Body of pancreas (tissue), 4 donors: ENCODE results near the gene CTBP1. TPM values are rescaled to one million over a fixed set of nuclear protein-coding genes. Genes with fewer than 3 reads are reported as not detected.

Experiments used
- ATAC-seq: fragments of 150-250 bp; one replicate; pipeline ENCODE4 v1.9.1; 2016
- DNase-seq, 4 donors: peaks; one replicate each; pipeline ENCODE4 v3.0.0-alpha.2; 2019
- H3K27ac ChIP-seq, 4 donors: fragments of 200-600 bp; sonication (generic); 1 replicate in 3 of 4; 2 replicates in 1 of 4; pipeline versions ENCODE4 v1.5.1 to v1.6.1; 2016 to 2019; ENCODE audit warnings: mild to moderate bottlenecking in 1 of 4, mixed read lengths in 1 of 4, moderate library complexity in 1 of 4
- H3K27me3 ChIP-seq, 2 donors: fragments of 200-600 bp; sonication (generic); one replicate each; pipeline ENCODE4 v1.6.0; 2016; ENCODE audit warnings: mild to moderate bottlenecking in 1 of 2
- H3K36me3 ChIP-seq, 2 donors: fragments of 200-600 bp; sonication (generic); replicated peaks in 1 of 2; 2 replicates each; pipeline ENCODE4 v1.5.1; 2016; ENCODE audit warnings: low read depth in 2 of 2; ENCODE audit not compliant: insufficient read depth in 1 of 2
- H3K4me1 ChIP-seq: fragments of 200-600 bp; sonication (generic); one replicate; pipeline ENCODE4 v1.6.0; 2016
- H3K4me3 ChIP-seq, 2 donors: fragments of 200-600 bp; sonication (generic); 1 replicate in 1 of 2; 2 replicates in 1 of 2; pipeline ENCODE4 v1.5.1; 2016 to 2019
- H3K9me3 ChIP-seq, 3 donors: fragments of 200-600 bp; sonication (generic); 1 replicate in 2 of 3; 2 replicates in 1 of 3; pipeline ENCODE4 v1.5.1; 2016
- POLR2A ChIP-seq, 3 donors: fragments of 450-650 bp; IDR thresholded peaks; one replicate each; pipeline ENCODE4 v1.6.1; 2016; ENCODE audit warnings: antibody characterized with exemption in 3 of 3, mild to moderate bottlenecking in 2 of 3
- WGBS, 2 donors: methylation state at CpG; one replicate each; pipeline ENCODE4 v1.1.5; 2017; 5-methylcytosine and 5-hydroxymethylcytosine counted together
- intact Hi-C: fragments of 100-400 bp; cut with DNase I; formaldehyde crosslinking; loops from one replicate; pipeline ENCODE4 v1.15.1; 2023
- total RNA-seq, 2 donors: library from RNA; depleted of rRNA; stranded (reverse); fragments of >200 nt; gene quantifications; one replicate each; pipeline ENCODE4 v1.1.0, GENCODE V29; 2016
- TF ChIP-seq, protein P1 (sequence below), 7 experiments: fragments of 450-650 bp in 4 of 7; fragments of 200-600 bp in 3 of 7; sonication (generic) in 3 of 7; IDR thresholded peaks; one replicate each; pipeline ENCODE4 v1.5.1; 2016 to 2019; ENCODE audit warnings: antibody characterized with exemption in 7 of 7

Gene CTBP1
- total RNA-seq, 2 donors from 2014 or later = 148 to 458 TPM

DNA sequence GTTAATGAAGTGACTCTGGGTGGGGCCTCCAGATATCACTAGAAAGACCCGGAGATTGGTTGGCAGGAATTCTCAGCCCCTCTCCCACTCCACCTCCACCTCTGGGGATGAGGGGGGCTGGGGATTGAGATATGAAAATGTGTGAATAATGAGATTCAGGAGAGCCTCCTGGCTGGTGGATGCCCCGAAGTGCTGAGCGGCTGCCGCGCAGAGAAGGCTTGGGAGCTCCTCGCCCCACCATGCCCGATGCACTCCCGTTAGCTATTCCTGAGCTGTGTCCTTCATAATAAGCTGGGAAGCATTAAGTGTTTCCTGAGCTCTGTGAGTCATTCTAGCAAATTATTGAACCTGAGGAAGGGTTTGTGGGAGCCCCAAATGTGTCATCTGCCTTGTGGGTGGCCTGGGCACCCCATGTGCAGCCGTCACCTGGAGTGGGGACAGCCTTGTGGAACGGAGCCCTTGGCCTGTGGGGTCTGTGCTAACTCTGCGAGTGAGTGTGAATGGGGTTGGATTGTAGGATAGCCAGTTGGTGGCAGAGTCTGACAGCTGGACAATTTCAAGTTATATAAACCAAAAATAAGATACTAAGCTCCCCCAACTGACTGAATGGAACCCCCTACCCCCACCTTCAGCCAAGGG, 36.3 kb upstream of the CTBP1 start:
- 75 to 87% methylated on average over 11 of the region's 11 CpGs for WGBS, 2 donors
- H3K4me3 ChIP-seq = no peak overlapping the region
- no peak overlapping the region for H3K27ac ChIP-seq
- intact Hi-C loops = no loop called here
- no peak for TF ChIP-seq POLR2A (IDR thresholded peaks at IDR 0.05)
- TF ChIP-seq, protein P1, sequence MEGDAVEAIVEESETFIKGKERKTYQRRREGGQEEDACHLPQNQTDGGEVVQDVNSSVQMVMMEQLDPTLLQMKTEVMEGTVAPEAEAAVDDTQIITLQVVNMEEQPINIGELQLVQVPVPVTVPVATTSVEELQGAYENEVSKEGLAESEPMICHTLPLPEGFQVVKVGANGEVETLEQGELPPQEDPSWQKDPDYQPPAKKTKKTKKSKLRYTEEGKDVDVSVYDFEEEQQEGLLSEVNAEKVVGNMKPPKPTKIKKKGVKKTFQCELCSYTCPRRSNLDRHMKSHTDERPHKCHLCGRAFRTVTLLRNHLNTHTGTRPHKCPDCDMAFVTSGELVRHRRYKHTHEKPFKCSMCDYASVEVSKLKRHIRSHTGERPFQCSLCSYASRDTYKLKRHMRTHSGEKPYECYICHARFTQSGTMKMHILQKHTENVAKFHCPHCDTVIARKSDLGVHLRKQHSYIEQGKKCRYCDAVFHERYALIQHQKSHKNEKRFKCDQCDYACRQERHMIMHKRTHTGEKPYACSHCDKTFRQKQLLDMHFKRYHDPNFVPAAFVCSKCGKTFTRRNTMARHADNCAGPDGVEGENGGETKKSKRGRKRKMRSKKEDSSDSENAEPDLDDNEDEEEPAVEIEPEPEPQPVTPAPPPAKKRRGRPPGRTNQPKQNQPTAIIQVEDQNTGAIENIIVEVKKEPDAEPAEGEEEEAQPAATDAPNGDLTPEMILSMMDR (IDR thresholded peaks at IDR 0.05) = no peak
- ATAC-seq = no peak
- peaks cover 3% of the 10 kb centered on the region for H3K4me1 ChIP-seq
- H3K9me3 ChIP-seq = no peaks in the 10 kb centered on the region
- no peaks in the 10 kb centered on the region for H3K36me3 ChIP-seq
- DNase-seq = no peak
- no peaks in the 10 kb centered on the region for H3K27me3 ChIP-seq

DNA sequence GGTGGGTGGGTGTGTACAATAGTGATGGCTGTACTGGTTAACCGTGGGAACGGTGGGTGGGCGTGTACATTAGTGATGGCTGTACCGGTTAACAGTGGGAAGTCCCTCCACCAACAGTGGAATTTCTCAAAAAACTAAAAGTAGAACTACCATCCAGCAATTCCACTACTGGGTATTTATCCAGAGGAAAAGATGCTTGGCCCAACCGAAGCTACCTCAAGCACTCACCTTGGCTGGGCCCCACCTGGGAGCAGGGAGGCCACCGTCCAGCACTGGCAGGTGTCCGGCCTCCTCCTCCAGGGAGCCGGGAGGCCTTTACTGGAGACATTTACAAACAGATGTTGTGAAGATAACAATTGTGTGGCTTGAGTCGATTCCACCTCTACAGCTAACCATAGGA, 34.8 kb upstream of the CTBP1 start:
- ATAC-seq (no peak), DNase-seq (no peak)
- no peaks in the 10 kb centered on the region for H3K36me3 ChIP-seq
- H3K4me1 ChIP-seq = no peaks in the 10 kb centered on the region
- intact Hi-C loops = no loop called here
- H3K27ac ChIP-seq = no peak overlapping the region
- H3K9me3 ChIP-seq = no peaks in the 10 kb centered on the region
- H3K4me3 ChIP-seq = no peak overlapping the region
- 72 to 83% methylated on average over 9 of the region's 9 CpGs for WGBS, 2 donors
- no peak for TF ChIP-seq POLR2A (IDR thresholded peaks at IDR 0.05)
- TF ChIP-seq, protein P1 (IDR thresholded peaks at IDR 0.05) = no peak
- H3K27me3 ChIP-seq = no peaks in the 10 kb centered on the region

DNA sequence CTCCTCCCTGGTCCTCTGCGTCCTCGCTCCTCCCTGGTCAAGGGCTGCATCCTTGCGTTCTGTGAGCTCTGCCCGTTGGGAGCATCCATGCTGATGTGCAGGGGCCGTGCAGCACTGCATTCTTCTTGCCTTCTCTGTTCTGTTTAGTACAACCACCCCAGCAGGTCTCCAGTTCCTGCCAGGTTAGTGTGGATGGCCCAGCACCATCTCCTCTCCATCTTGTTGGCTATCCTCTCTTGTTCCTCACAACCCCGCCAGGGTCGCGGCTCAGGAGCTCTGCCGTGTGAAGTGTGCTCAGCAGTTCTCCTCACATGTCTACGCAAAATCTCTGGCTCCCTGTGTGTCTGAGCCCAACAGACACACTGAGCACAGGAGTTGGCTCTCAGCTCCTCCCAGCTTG, 30.3 kb upstream of the CTBP1 start:
- H3K27me3 ChIP-seq = no peaks in the 10 kb centered on the region
- ATAC-seq (no peak), DNase-seq (no peak)
- H3K36me3 ChIP-seq = no peaks in the 10 kb centered on the region
- intact Hi-C loops = no loop called here
- 87 to 91% methylated on average over 7 to 10 of the region's 10 CpGs for WGBS, 2 donors
- no peak for TF ChIP-seq POLR2A (IDR thresholded peaks at IDR 0.05)
- TF ChIP-seq, protein P1 (IDR thresholded peaks at IDR 0.05) = no peak
- H3K4me1 ChIP-seq = no peaks in the 10 kb centered on the region
- H3K27ac ChIP-seq = no peak overlapping the region
- H3K9me3 ChIP-seq = no peaks in the 10 kb centered on the region
- no peak overlapping the region for H3K4me3 ChIP-seq

DNA sequence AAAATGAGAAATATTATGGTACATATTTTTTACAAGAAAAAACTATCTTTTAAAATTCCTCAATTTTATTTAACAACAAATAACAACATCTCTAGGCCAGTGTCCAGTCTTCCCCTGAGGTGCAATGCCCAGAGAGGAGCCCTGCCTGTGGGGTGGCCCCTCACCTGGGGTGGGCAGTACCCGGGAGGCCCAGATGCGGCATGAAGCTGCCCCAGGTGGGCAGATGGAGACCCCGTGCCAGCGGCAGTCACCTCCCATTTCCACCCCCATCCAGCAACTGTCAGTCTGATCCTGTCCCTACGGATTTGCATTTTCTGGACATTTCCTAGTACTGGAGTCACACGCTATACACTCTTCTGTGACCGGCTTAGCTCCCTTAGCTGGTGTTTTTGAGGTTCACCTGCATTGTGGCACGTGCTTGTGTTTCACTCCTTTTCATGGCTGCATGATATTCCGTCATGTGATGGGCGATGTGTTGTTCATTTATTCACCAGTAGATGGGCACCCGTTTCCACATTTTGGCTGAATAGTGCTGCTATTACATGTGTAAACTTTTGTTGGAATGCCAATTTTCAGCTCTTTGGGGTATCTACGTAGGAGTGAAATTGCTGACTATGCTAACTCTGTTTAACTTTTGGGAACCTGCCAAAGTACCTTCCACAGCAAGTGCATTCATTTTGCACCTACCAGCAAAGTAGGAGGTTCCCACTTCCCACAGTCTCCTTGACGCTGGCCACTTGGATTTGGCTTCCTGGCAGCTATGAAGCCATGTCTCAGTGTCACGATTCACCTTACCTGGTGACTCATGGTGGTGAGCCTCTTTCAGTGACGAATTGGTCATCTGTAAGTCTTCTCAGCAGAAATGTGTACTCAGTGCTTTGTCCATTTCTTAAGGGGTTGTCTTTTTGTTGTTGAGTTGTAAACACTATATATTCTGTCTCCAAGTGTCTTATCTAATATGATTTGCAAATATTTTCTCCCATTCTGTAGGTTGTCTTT, 29.0 kb upstream of the CTBP1 start:
- DNase-seq (no peak), ATAC-seq (no peak)
- WGBS, 2 donors = 81 to 82% methylated on average over 15 of the region's 15 CpGs
- H3K27ac ChIP-seq = no peak overlapping the region
- H3K4me3 ChIP-seq = no peak overlapping the region
- no peaks in the 10 kb centered on the region for H3K4me1 ChIP-seq
- H3K27me3 ChIP-seq = no peaks in the 10 kb centered on the region
- H3K36me3 ChIP-seq = no peaks in the 10 kb centered on the region
- intact Hi-C loops = no loop called here
- TF ChIP-seq POLR2A (IDR thresholded peaks at IDR 0.05) = no peak
- H3K9me3 ChIP-seq = no peaks in the 10 kb centered on the region

DNA sequence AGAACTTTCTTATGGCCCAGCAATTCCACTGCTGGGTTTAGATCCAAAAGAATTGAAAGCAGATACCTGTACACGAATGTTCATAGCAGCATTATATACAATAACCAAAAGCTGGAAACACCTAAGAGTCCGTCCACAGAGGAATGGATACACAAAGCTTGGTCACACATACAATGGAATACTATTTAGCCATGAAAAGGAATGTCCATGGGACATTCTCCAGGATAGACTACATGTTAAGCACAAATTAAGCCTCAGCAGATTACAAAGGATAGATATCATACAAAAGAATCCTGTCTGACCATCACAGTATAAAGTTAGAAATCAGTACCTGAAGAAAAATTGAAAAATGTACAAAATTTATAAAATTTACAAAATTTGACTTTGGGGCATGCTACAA, 28.1 kb upstream of the CTBP1 start:
- Histone ChIP-seq H3K36me3 (no peaks in the 10 kb centered on the region), H3K4me3 (no peak overlapping the region), H3K4me1 (no peaks in the 10 kb centered on the region), H3K9me3 (no peaks in the 10 kb centered on the region), H3K27me3 (no peaks in the 10 kb centered on the region), H3K27ac (no peak overlapping the region)
- no peak for TF ChIP-seq POLR2A (IDR thresholded peaks at IDR 0.05)
- TF ChIP-seq, protein P1 (IDR thresholded peaks at IDR 0.05) = no peak
- ATAC-seq (no peak), DNase-seq (no peak)
- 92% methylated on average over 2 of the region's 2 CpGs for WGBS, 2 donors
- intact Hi-C loops = no loop called here
